H9 (cell line): ENCODE measurements around the gene NEMP1. TPM values are rescaled to one million over a fixed set of nuclear protein-coding genes. Genes with fewer than 3 reads are reported as not detected.

ENCODE experiments used
- DNase-seq: peaks from one replicate; pipeline ENCODE4 v3.0.0-alpha.2; 2017
- H2AFZ ChIP-seq: one replicate; pipeline ENCODE4 v1.6.1; 2013; ENCODE audit warnings: mild to moderate bottlenecking, low read length, control low read depth, moderate library complexity
- H2AK5ac ChIP-seq: 2 replicates; pipeline ENCODE4 v1.6.1; 2013; ENCODE audit warnings: low read length, control low read depth, mixed read lengths; ENCODE audit not compliant: insufficient read length
- H2BK120ac ChIP-seq: one replicate; pipeline ENCODE4 v1.6.1; 2013; ENCODE audit warnings: low read depth, mild to moderate bottlenecking, low read length, control low read depth, inconsistent platforms; ENCODE audit not compliant: poor library complexity, severe bottlenecking
- H2BK12ac ChIP-seq: 2 replicates; pipeline ENCODE4 v1.6.1; 2013; ENCODE audit warnings: low read length, control low read depth, mixed read lengths, low read depth; ENCODE audit not compliant: insufficient read length
- H2BK15ac ChIP-seq: 2 replicates; pipeline ENCODE4 v1.6.1; 2013; ENCODE audit warnings: low read depth, low read length, control low read depth
- H2BK20ac ChIP-seq: one replicate; pipeline ENCODE4 v1.6.1; 2013; ENCODE audit warnings: low read depth, mild to moderate bottlenecking, low read length, control low read depth, inconsistent platforms; ENCODE audit not compliant: poor library complexity, severe bottlenecking
- H2BK5ac ChIP-seq: 2 replicates; pipeline ENCODE4 v1.6.1; 2013; ENCODE audit warnings: low read length, control low read depth, mixed read lengths; ENCODE audit not compliant: insufficient read length
- H3K14ac ChIP-seq: 2 replicates; pipeline ENCODE4 v1.6.1; 2013; ENCODE audit warnings: low read length, control low read depth; ENCODE audit not compliant: insufficient read depth
- H3K18ac ChIP-seq: 2 replicates; pipeline ENCODE4 v1.6.1; 2013; ENCODE audit warnings: low read depth, mild to moderate bottlenecking, mixed read lengths, low read length, control low read depth; ENCODE audit not compliant: insufficient read length
- H3K23ac ChIP-seq: 2 replicates; pipeline ENCODE4 v1.6.1; 2013; ENCODE audit warnings: low read length, control low read depth, mixed read lengths, low read depth; ENCODE audit not compliant: insufficient read length
- H3K23me2 ChIP-seq: 2 replicates; pipeline ENCODE4 v1.6.1; 2013; ENCODE audit warnings: low read depth, mild to moderate bottlenecking, mixed read lengths, low read length, control low read depth; ENCODE audit not compliant: insufficient read length, poor library complexity, severe bottlenecking
- H3K27ac ChIP-seq: 2 replicates; pipeline ENCODE4 v1.5.1; 2013; ENCODE audit warnings: low read length, control low read depth, mixed read lengths, low read depth; ENCODE audit not compliant: insufficient read length
- H3K27me3 ChIP-seq: 2 replicates; pipeline ENCODE4 v1.6.1; 2013; ENCODE audit warnings: low read length, control low read depth, inconsistent platforms; ENCODE audit not compliant: insufficient read depth
- H3K4ac ChIP-seq: 2 replicates; pipeline ENCODE4 v1.6.1; 2013; ENCODE audit warnings: low read depth, mild to moderate bottlenecking, control low read depth, inconsistent platforms, low read length, moderate library complexity
- H3K4me1 ChIP-seq: 2 replicates; pipeline ENCODE4 v1.6.1; 2013; ENCODE audit warnings: low read length, control low read depth, inconsistent platforms; ENCODE audit not compliant: insufficient read depth
- H3K4me2 ChIP-seq: 2 replicates; pipeline ENCODE4 v1.6.1; 2013; ENCODE audit warnings: low read length, control low read depth, mixed read lengths; ENCODE audit not compliant: insufficient read length, insufficient read depth
- H3K56ac ChIP-seq: 2 replicates; pipeline ENCODE4 v1.6.1; 2013; ENCODE audit warnings: low read depth, mild to moderate bottlenecking, mixed read lengths, low read length, control low read depth; ENCODE audit not compliant: insufficient read length
- H3K79me1 ChIP-seq: 2 replicates; pipeline ENCODE4 v1.6.1; 2013; ENCODE audit warnings: low read depth, mild to moderate bottlenecking, moderate library complexity, low read length, control low read depth, inconsistent platforms; ENCODE audit not compliant: insufficient read depth, poor library complexity, severe bottlenecking
- H3K79me2 ChIP-seq: 2 replicates; pipeline ENCODE4 v1.6.1; 2013; ENCODE audit warnings: low read length, control low read depth, inconsistent platforms; ENCODE audit not compliant: insufficient read depth
- H3K9ac ChIP-seq: 2 replicates; pipeline ENCODE4 v1.6.1; 2013; ENCODE audit warnings: low read length, control low read depth, mixed read lengths; ENCODE audit not compliant: insufficient read length; ENCODE audit errors: extremely low read depth
- H3K9me3 ChIP-seq: one replicate; pipeline ENCODE4 v1.6.1; 2013; ENCODE audit warnings: low read depth, low read length, inconsistent platforms; ENCODE audit not compliant: control insufficient read depth
- H3T11ph ChIP-seq: one replicate; pipeline ENCODE4 v1.6.1; 2013; ENCODE audit warnings: mild to moderate bottlenecking, low read length, control low read depth, inconsistent platforms
- H4K20me1 ChIP-seq: one replicate; pipeline ENCODE4 v1.6.1; 2013; ENCODE audit not compliant: control insufficient read depth, insufficient read length, insufficient read depth
- H4K5ac ChIP-seq: 2 replicates; pipeline ENCODE4 v1.6.1; 2013; ENCODE audit warnings: low read depth, mild to moderate bottlenecking, mixed read lengths, low read length, control low read depth; ENCODE audit not compliant: insufficient read length
- H4K8ac ChIP-seq: replicated peaks from 2 replicates; pipeline ENCODE4 v1.6.1; 2013; ENCODE audit warnings: low read length, control low read depth, mixed read lengths, low read depth; ENCODE audit not compliant: insufficient read length
- H4K91ac ChIP-seq: 2 replicates; pipeline ENCODE4 v1.6.1; 2013; ENCODE audit warnings: low read depth, mild to moderate bottlenecking, moderate library complexity, mixed read lengths, low read length, control low read depth; ENCODE audit not compliant: insufficient read length
- H3K27ac Mint-ChIP-seq, 3 experiments: 2 replicates in 2 of 3; 3 replicates in 1 of 3; pipeline ENCODE4 v1.8.0; 2020 to 2021; ENCODE audit warnings: mixed read lengths in 3 of 3, mild to moderate bottlenecking in 1 of 3, moderate library complexity in 1 of 3
- H3K27me3 Mint-ChIP-seq: 2 replicates; pipeline ENCODE4 v1.8.0; 2021; ENCODE audit warnings: low read depth, mild to moderate bottlenecking, moderate library complexity, mixed read lengths
- H3K36me3 Mint-ChIP-seq, 3 experiments: 2 replicates in 2 of 3; 3 replicates in 1 of 3; pipeline ENCODE4 v1.8.0; 2020 to 2021; ENCODE audit warnings: low read depth in 3 of 3, mixed read lengths in 3 of 3; ENCODE audit not compliant: insufficient read depth in 1 of 3
- H3K4me1 Mint-ChIP-seq, 2 experiments: 2 replicates each; pipeline ENCODE4 v1.8.0; 2020; ENCODE audit warnings: mixed read lengths in 2 of 2
- H3K4me3 Mint-ChIP-seq, 2 experiments: 2 replicates in 1 of 2; 3 replicates in 1 of 2; pipeline ENCODE4 v1.8.0; 2020 to 2021; ENCODE audit warnings: mild to moderate bottlenecking in 2 of 2, mixed read lengths in 2 of 2, moderate library complexity in 1 of 2
- H3K9me3 Mint-ChIP-seq, 2 experiments: 2 replicates in 1 of 2; 3 replicates in 1 of 2; pipeline ENCODE4 v1.8.0; 2020; ENCODE audit warnings: mild to moderate bottlenecking in 2 of 2, mixed read lengths in 2 of 2, moderate library complexity in 1 of 2
- WGBS: extraction: QIAGEN DNeasy Blood & Tissue Kit; methylation state at CpG from one replicate; pipeline ENCODE4 v1.1.7; 2013; ENCODE audit warnings: missing lambda C conversion rate, low lambda C conversion rate, mixed read lengths; ENCODE audit not compliant: insufficient read length; ENCODE audit errors: extremely low coverage; 5-methylcytosine and 5-hydroxymethylcytosine counted together
- total RNA-seq: library from RNA; stranded (reverse); gene quantifications from 2 replicates; pipeline ENCODE4 v1.2.1, GENCODE V29; 2021
- TF ChIP-seq, protein P1 (sequence below): fragments of 200-600 bp; sonication (generic); conservative IDR thresholded peaks from 3 replicates; pipeline ENCODE4 v1.8.0; 2021; ENCODE audit warnings: antibody characterized with exemption, mild to moderate bottlenecking

The NEMP1 gene
- total RNA-seq, 1 experiment from 2014 or later: 50.1 TPM

DNA sequence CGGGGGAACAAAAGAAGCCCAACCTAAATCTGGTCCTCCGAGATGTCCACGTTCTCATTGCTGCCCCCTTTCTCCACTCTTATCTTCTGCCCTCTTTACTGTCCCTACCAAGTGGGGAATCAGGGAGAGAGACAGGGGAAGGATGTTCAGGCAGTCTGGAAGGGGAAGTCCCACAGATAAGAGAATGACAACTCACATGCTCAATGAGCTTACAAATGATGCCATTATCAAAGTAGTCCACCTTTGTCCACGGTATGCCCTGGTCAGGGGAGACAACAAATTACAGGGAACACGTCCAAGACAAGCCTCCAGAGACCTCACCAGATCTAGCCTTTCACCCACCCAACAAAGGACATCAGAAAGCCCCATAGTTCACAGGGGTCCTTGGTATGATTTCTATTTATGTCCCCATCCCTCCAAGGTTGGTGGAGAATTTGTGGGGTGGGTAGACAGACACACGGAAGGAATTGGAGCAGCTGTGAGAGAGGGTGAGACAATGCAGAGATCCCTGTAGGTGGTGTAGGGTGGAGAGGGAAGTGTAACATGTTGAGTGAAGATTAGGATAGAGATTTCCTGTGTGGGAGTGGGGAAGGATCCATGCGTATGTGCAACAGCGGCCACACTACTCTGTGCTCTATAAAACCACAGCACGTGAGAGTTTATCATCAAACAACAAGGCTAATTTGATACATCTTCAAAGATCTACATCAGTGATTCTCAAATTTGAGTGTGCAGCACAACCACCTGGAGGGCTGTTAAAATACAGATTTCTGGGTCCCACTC is 39.4 kb downstream of the NEMP1 start:
- no peak overlapping the region for H3K27ac ChIP-seq
- no peak overlapping the region for H3K4ac ChIP-seq
- no CpG with 5 or more reads among the region's 9 CpGs for WGBS
- H3K27me3 Mint-ChIP-seq: peaks cover 8% of the 10 kb centered on the region
- no peak overlapping the region for H3K4me2 ChIP-seq
- peaks cover 7% of the 10 kb centered on the region in 2 experiments for H3K4me1 Mint-ChIP-seq
- H3K23ac ChIP-seq: no peak overlapping the region
- no peaks in the 10 kb centered on the region for H3K4me1 ChIP-seq
- no peak overlapping the region for H2BK120ac ChIP-seq
- H3K79me1 ChIP-seq: no peaks in the 10 kb centered on the region
- no peak for DNase-seq
- H2BK15ac ChIP-seq: no peak overlapping the region
- no peaks in the 10 kb centered on the region for H3K9me3 Mint-ChIP-seq
- no peak overlapping the region for H3K14ac ChIP-seq
- no peaks in the 10 kb centered on the region for H4K20me1 ChIP-seq
- H3K27ac Mint-ChIP-seq: no peak overlapping the region
- H3K79me2 ChIP-seq: no peaks in the 10 kb centered on the region
- H2BK5ac ChIP-seq: no peak overlapping the region
- H3K18ac ChIP-seq: no peak overlapping the region
- TF ChIP-seq, protein P1, sequence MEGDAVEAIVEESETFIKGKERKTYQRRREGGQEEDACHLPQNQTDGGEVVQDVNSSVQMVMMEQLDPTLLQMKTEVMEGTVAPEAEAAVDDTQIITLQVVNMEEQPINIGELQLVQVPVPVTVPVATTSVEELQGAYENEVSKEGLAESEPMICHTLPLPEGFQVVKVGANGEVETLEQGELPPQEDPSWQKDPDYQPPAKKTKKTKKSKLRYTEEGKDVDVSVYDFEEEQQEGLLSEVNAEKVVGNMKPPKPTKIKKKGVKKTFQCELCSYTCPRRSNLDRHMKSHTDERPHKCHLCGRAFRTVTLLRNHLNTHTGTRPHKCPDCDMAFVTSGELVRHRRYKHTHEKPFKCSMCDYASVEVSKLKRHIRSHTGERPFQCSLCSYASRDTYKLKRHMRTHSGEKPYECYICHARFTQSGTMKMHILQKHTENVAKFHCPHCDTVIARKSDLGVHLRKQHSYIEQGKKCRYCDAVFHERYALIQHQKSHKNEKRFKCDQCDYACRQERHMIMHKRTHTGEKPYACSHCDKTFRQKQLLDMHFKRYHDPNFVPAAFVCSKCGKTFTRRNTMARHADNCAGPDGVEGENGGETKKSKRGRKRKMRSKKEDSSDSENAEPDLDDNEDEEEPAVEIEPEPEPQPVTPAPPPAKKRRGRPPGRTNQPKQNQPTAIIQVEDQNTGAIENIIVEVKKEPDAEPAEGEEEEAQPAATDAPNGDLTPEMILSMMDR: no peak
- no peak overlapping the region for H2BK20ac ChIP-seq
- H4K91ac ChIP-seq: no peak overlapping the region
- H4K8ac ChIP-seq: no peak overlapping the region
- no peak overlapping the region for H3K9ac ChIP-seq
- no peak overlapping the region for H2BK12ac ChIP-seq
- H2AFZ ChIP-seq: no peak overlapping the region
- no peak overlapping the region for H4K5ac ChIP-seq
- H2AK5ac ChIP-seq: no peak overlapping the region
- H3K27me3 ChIP-seq: no peaks in the 10 kb centered on the region
- H3K23me2 ChIP-seq: no peaks in the 10 kb centered on the region
- no peak overlapping the region for H3T11ph ChIP-seq
- no peak overlapping the region for H3K56ac ChIP-seq
- no peak overlapping the region for H3K4me3 Mint-ChIP-seq
- H3K36me3 Mint-ChIP-seq: peaks cover 0 to 2% (median 0%) of the 10 kb centered on the region in 3 experiments; a peak in 2 of 7 replicates
- H3K9me3 ChIP-seq: no peaks in the 10 kb centered on the region
